PC-9 (cell line): Measurements from ENCODE around the gene SLC22A12. TPM values are rescaled to one million over a fixed set of nuclear protein-coding genes. Genes with fewer than 3 reads are reported as not detected.

Experiments
- BruUV-seq: library from RNA; stranded (reverse); fragments of 400-500 nt; replicated peaks from 2 replicates; lab custom pipeline; 2021; lab: Mats Ljungman, UMichigan
- CTCF ChIA-PET: fragments of 300-600 bp; sonication (Branson Sonifier 250); formaldehyde crosslinking; loops from one replicate; lab custom pipeline; 2022; ENCODE audit warnings: antibody characterized with exemption; lab: Charles Lee
- POLR2A ChIA-PET: fragments of 300-600 bp; sonication (Branson Sonifier 250); formaldehyde crosslinking; loops from one replicate; lab custom pipeline; 2022; ENCODE audit warnings: antibody characterized with exemption; ENCODE audit not compliant: unreplicated experiment; lab: Charles Lee
- DNase-seq, 2 experiments: peaks; one replicate each; pipeline versions ENCODE4 v3.0.0 to v3.0.0-alpha.2; 2015 to 2022; ENCODE audit warnings: mixed read lengths in 1 of 2
- H2AFZ ChIP-seq: fragments of 200-600 bp; sonication (generic); 2 replicates; pipeline ENCODE4 v1.8.1; 2017; ENCODE audit warnings: antibody characterized with exemption
- H3F3A ChIP-seq: fragments of 200-600 bp; sonication (generic); 2 replicates; pipeline ENCODE4 v1.8.1; 2017; ENCODE audit warnings: antibody characterized with exemption, mild to moderate bottlenecking, low read depth; ENCODE audit not compliant: insufficient read depth
- H3K27ac ChIP-seq: fragments of 200-600 bp; sonication (generic); 2 replicates; pipeline ENCODE4 v1.6.1; 2016; ENCODE audit warnings: mixed run types
- H3K27me3 ChIP-seq: fragments of 200-600 bp; sonication (generic); 2 replicates; pipeline ENCODE4 v1.6.1; 2016; ENCODE audit warnings: low read depth, mixed run types; ENCODE audit not compliant: insufficient read depth
- H3K36me3 ChIP-seq: fragments of 200-600 bp; sonication (generic); 2 replicates; pipeline ENCODE4 v1.6.1; 2016; ENCODE audit warnings: low read depth, mixed run types
- H3K4me1 ChIP-seq: fragments of 200-600 bp; sonication (generic); replicated peaks from 2 replicates; pipeline ENCODE4 v1.6.1; 2016; ENCODE audit warnings: mixed run types; ENCODE audit not compliant: insufficient read depth
- H3K4me2 ChIP-seq: fragments of 200-600 bp; sonication (generic); 2 replicates; pipeline ENCODE4 v1.6.1; 2017; ENCODE audit warnings: mixed run types
- H3K4me3 ChIP-seq: fragments of 200-600 bp; sonication (generic); 2 replicates; pipeline ENCODE4 v1.6.1; 2016; ENCODE audit warnings: mixed run types
- H3K79me2 ChIP-seq: fragments of 200-600 bp; sonication (generic); 2 replicates; pipeline ENCODE4 v1.6.1; 2017; ENCODE audit warnings: low read depth, mixed run types
- H3K9me2 ChIP-seq: fragments of 200-600 bp; sonication (generic); 2 replicates; pipeline ENCODE4 v1.8.1; 2017; ENCODE audit warnings: mild to moderate bottlenecking; ENCODE audit not compliant: insufficient read depth
- H3K9me3 ChIP-seq: fragments of 200-600 bp; sonication (generic); 2 replicates; pipeline ENCODE4 v1.8.1; 2016; ENCODE audit warnings: low read depth; ENCODE audit not compliant: insufficient read depth
- H4K20me1 ChIP-seq: fragments of 200-600 bp; sonication (generic); 2 replicates; pipeline ENCODE4 v1.8.1; 2017; ENCODE audit not compliant: insufficient read depth
- CTCF ChIP-seq: fragments of 200-600 bp; sonication (generic); conservative IDR thresholded peaks from 2 replicates; pipeline ENCODE4 v1.6.1; 2017; ENCODE audit warnings: mixed run types, antibody characterized with exemption, mild to moderate bottlenecking, moderate library complexity
- EZH2 ChIP-seq: fragments of 200-600 bp; sonication (generic); IDR thresholded peaks from 2 replicates; pipeline ENCODE4 v1.8.0; 2017; ENCODE audit warnings: antibody characterized with exemption, low read depth
- intact Hi-C: fragments of 100-400 bp; cut with micrococcal nuclease; formaldehyde crosslinking; loops from one replicate; pipeline ENCODE4 v1.10.0; 2022; ENCODE audit not compliant: unreplicated experiment
- total RNA-seq: library from RNA; stranded (reverse); gene quantifications from 2 replicates; pipeline ENCODE4 v1.2.3, GENCODE V29; 2021

SLC22A12 gene
- total RNA-seq, 1 experiment from 2014 or later, result not detected

DNA sequence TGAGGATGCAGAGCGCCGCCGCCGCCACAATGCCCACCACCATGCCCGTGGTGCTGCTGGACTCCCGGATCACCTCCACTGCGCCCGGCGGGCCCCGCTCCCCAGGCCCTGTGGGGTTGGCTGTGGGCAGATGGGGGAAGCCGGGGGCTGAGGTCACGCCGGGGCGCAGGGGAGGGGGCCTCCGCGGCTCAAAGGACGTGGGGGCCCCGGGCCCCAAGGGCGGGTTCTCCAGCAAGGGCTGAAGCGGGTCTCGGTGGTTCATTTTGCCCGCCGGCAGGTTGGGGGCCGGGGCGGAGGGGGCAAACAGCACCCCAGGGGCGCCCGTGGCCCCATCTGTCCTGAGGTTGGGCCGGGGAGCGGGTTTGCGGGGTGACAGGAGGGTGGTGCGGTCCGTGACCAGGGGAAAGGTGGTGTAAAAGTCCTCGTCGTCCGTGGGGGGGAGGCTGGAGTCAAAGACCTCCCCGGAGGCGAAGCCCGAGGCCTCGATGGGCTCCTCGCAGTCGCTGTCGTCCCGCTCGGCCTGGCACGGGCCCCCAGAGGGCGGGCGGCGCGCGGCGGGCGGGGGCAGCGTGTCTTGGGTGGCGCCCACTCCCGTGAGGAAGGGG, 16.5 kb downstream of the SLC22A12 start:
- H3K79me2 ChIP-seq, result no peaks in the 10 kb centered on the region
- H3K9me2 ChIP-seq, result no peaks in the 10 kb centered on the region
- H3K27ac ChIP-seq, result no peak overlapping the region
- H3K27me3 ChIP-seq, result peaks cover 60% of the 10 kb centered on the region
- H3K9me3 ChIP-seq, result no peaks in the 10 kb centered on the region
- H4K20me1 ChIP-seq, result no peaks in the 10 kb centered on the region; the same call in 1 of the 2 replicates
- no peaks in the 10 kb centered on the region for H3F3A ChIP-seq
- ChIA-PET CTCF (no interaction called here), POLR2A (no interaction called here)
- no peaks in the 10 kb centered on the region for H3K4me1 ChIP-seq
- H3K36me3 ChIP-seq, result no peaks in the 10 kb centered on the region
- intact Hi-C loops, result no loop called here
- no peak for DNase-seq
- H2AFZ ChIP-seq, result no peak overlapping the region
- no peak overlapping the region for H3K4me2 ChIP-seq
- no TSS peak for BruUV-seq
- TF ChIP-seq EZH2, result no peak
- TF ChIP-seq CTCF, result no peak
- H3K4me3 ChIP-seq, result no peak overlapping the region

DNA sequence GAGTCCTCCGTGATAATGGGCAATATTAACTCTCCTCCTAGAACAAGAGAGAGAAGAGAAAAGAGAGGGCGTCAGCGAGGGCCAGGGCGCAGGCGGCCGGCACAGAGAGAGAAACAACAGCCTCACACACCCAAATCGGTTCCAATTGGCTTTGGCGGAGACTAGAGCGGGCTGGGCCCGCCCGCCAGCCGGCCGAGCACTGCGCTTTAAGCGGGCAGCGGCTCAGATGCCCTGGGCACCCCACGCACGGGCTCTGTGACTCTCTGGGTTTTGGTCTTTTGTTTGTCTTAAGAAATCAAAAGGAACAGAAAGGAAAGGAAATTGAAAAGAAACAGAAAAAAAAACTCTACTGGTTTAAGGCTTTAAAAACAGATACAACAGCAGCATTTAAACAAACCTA, 17.0 kb downstream of the SLC22A12 start:
- H3K36me3 ChIP-seq, result no peaks in the 10 kb centered on the region
- H3K79me2 ChIP-seq, result no peaks in the 10 kb centered on the region
- TF ChIP-seq CTCF (no peak), EZH2 (no peak)
- no TSS peak for BruUV-seq
- no peak for DNase-seq
- no peak overlapping the region for H2AFZ ChIP-seq
- H3K27ac ChIP-seq, result no peak overlapping the region
- CTCF ChIA-PET, result no interaction called here
- H3K27me3 ChIP-seq, result peaks cover 65% of the 10 kb centered on the region
- H3K9me3 ChIP-seq, result no peaks in the 10 kb centered on the region
- intact Hi-C loops, result no loop called here
- POLR2A ChIA-PET, result no interaction called here
- no peaks in the 10 kb centered on the region; the same call in 1 of the 2 replicates for H4K20me1 ChIP-seq
- H3K4me1 ChIP-seq, result no peaks in the 10 kb centered on the region
- H3F3A ChIP-seq, result no peaks in the 10 kb centered on the region
- H3K9me2 ChIP-seq, result no peaks in the 10 kb centered on the region
- no peak overlapping the region for H3K4me2 ChIP-seq
- no peak overlapping the region for H3K4me3 ChIP-seq

GRCh38 chr11:64608636-64609035, 17.6 kb downstream of the SLC22A12 start:
- no peak overlapping the region for H2AFZ ChIP-seq
- CTCF ChIA-PET, result no interaction called here
- intact Hi-C loops, result no loop called here

More at GRCh38 chr11:64608636-64609035, 17.6 kb downstream of the SLC22A12 start:
- Histone ChIP-seq H3K4me3 (no peak overlapping the region), H3K4me2 (no peak overlapping the region), H3K79me2 (no peaks in the 10 kb centered on the region), H3K9me3 (no peaks in the 10 kb centered on the region), H3K36me3 (no peaks in the 10 kb centered on the region), H3K9me2 (no peaks in the 10 kb centered on the region), H3K4me1 (no peaks in the 10 kb centered on the region), H3F3A (no peaks in the 10 kb centered on the region), H3K27me3 (peaks cover 67% of the 10 kb centered on the region), H4K20me1 (no peaks in the 10 kb centered on the region; the same call in 1 of the 2 replicates), H3K27ac (no peak overlapping the region)
- TF ChIP-seq CTCF, result no peak
- TF ChIP-seq EZH2, result no peak
- DNase-seq, result no peak
- POLR2A ChIA-PET, result no interaction called here
- BruUV-seq, result no TSS peak
